ENCODE measurements around the gene TARS3. TPM values are rescaled to one million over a fixed set of nuclear protein-coding genes. Genes with fewer than 3 reads are reported as not detected.

The TARS3 gene
- total RNA-seq, 1 experiment from 2014 or later = 4.6 TPM

GRCh38 chr15:101641129-101641764 is 83.0 kb downstream of the TARS3 start:
- no peak overlapping the region for H2AFZ ChIP-seq
- TF ChIP-seq EZH2 (IDR thresholded peaks at IDR 0.05; ENCODE audit: low read depth) (no peak), CTCF (conservative IDR thresholded peaks at IDR 0.05) (peak; percentile 98)
- peaks cover 25% of the 10 kb centered on the region; the same call in 1 of the 2 replicates for H3F3A ChIP-seq (ENCODE audit: insufficient read depth, low read depth)
- ChIA-PET CTCF (interaction anchor here (0.6 to 1.7 kb wide), 5 partner anchors 30 to 352 kb away, joined by 4 to 10 read pairs (median 7); no protein-coding TSS in a partner anchor), POLR2A (ENCODE audit: unreplicated experiment) (no interaction called here)
- H3K79me2 ChIP-seq (ENCODE audit: low read depth) = no peaks in the 10 kb centered on the region
- peaks cover 28% of the 10 kb centered on the region; the same call in 1 of the 2 replicates for H3K36me3 ChIP-seq (ENCODE audit: low read depth)
- BruUV-seq (replicated peaks) = no TSS peak
- peaks cover 30% of the 10 kb centered on the region for H3K4me1 ChIP-seq (replicated peaks; ENCODE audit: insufficient read depth)
- no peaks in the 10 kb centered on the region for H3K9me3 ChIP-seq (ENCODE audit: insufficient read depth, low read depth)
- no peaks in the 10 kb centered on the region for H3K27me3 ChIP-seq (ENCODE audit: insufficient read depth, low read depth)
- peak; percentile 73 to 74 for DNase-seq
- H3K27ac ChIP-seq = no peak overlapping the region
- no peaks in the 10 kb centered on the region for H3K9me2 ChIP-seq (ENCODE audit: insufficient read depth)
- H3K4me2 ChIP-seq = peak overlapping the region; percentile 41; the same call in 1 of the 2 replicates
- intact Hi-C loops (cut with micrococcal nuclease; ENCODE audit: unreplicated experiment) = loop anchor here (1.0 to 5.0 kb wide), 3 partner anchors 101 to 341 kb away; no protein-coding TSS in a partner anchor
- no peaks in the 10 kb centered on the region for H4K20me1 ChIP-seq (ENCODE audit: insufficient read depth)
- no peak overlapping the region for H3K4me3 ChIP-seq

- no TSS peak for BruUV-seq (replicated peaks)
- ChIA-PET CTCF (interaction anchor here (0.6 to 1.8 kb wide), 4 partner anchors 25 to 351 kb away, joined by 3 to 7 read pairs (median 6); no protein-coding TSS in a partner anchor), POLR2A (ENCODE audit: unreplicated experiment) (no interaction called here)
- Histone ChIP-seq H3K9me2 (ENCODE audit: insufficient read depth) (no peaks in the 10 kb centered on the region), H3K4me2 (no peak overlapping the region), H2AFZ (no peak overlapping the region), H3K79me2 (ENCODE audit: low read depth) (no peaks in the 10 kb centered on the region), H3F3A (ENCODE audit: insufficient read depth, low read depth) (peaks cover 25% of the 10 kb centered on the region; the same call in 1 of the 2 replicates), H3K4me1 (replicated peaks; ENCODE audit: insufficient read depth) (peaks cover 30% of the 10 kb centered on the region), H3K4me3 (no peak overlapping the region), H3K36me3 (ENCODE audit: low read depth) (0 out of 2 replicates have a peak, but pooled peaks cover 13% of the 10 kb centered on the region), H3K27me3 (ENCODE audit: insufficient read depth, low read depth) (no peaks in the 10 kb centered on the region), H4K20me1 (ENCODE audit: insufficient read depth) (no peaks in the 10 kb centered on the region), H3K9me3 (ENCODE audit: insufficient read depth, low read depth) (no peaks in the 10 kb centered on the region), H3K27ac (no peak overlapping the region)
- no peak for DNase-seq
- TF ChIP-seq EZH2 (IDR thresholded peaks at IDR 0.05; ENCODE audit: low read depth) (no peak), CTCF (conservative IDR thresholded peaks at IDR 0.05) (no peak)
- intact Hi-C loops (cut with micrococcal nuclease; ENCODE audit: unreplicated experiment) = loop anchor here (5.0 kb wide), 1 partner anchor 157 kb away; no protein-coding TSS in a partner anchor
Measured at GRCh38 chr15:101639667-101640066, 84.6 kb downstream of the TARS3 start.

GRCh38 chr15:101637919-101638318 is 86.4 kb downstream of the TARS3 start:
- Histone ChIP-seq H3K79me2 (ENCODE audit: low read depth) (no peaks in the 10 kb centered on the region), H3K4me2 (peak overlapping the region; percentile 44), H2AFZ (no peak overlapping the region), H3K36me3 (ENCODE audit: low read depth) (0 out of 2 replicates have a peak, but pooled peaks cover 7% of the 10 kb centered on the region), H3K4me1 (replicated peaks; ENCODE audit: insufficient read depth) (peaks cover 30% of the 10 kb centered on the region), H3K27me3 (ENCODE audit: insufficient read depth, low read depth) (no peaks in the 10 kb centered on the region), H4K20me1 (ENCODE audit: insufficient read depth) (no peaks in the 10 kb centered on the region), H3K9me2 (ENCODE audit: insufficient read depth) (no peaks in the 10 kb centered on the region), H3F3A (ENCODE audit: insufficient read depth, low read depth) (peaks cover 30% of the 10 kb centered on the region; the same call in 1 of the 2 replicates), H3K9me3 (ENCODE audit: insufficient read depth, low read depth) (no peaks in the 10 kb centered on the region), H3K4me3 (no peak overlapping the region), H3K27ac (peak overlapping the region; percentile 81)
- CTCF ChIA-PET = interaction anchor here (0.6 to 0.7 kb wide), 3 partner anchors 73 to 326 kb away, joined by 4 to 11 read pairs (median 8); no protein-coding TSS in a partner anchor
- no peak for DNase-seq
- TF ChIP-seq EZH2 (IDR thresholded peaks at IDR 0.05; ENCODE audit: low read depth) (no peak), CTCF (conservative IDR thresholded peaks at IDR 0.05) (no peak)
- BruUV-seq (replicated peaks) = no TSS peak
- POLR2A ChIA-PET (ENCODE audit: unreplicated experiment) = interaction anchor here (0.7 kb wide), 1 partner anchor 14 kb away, joined by 4 read pairs; no protein-coding TSS in a partner anchor
- intact Hi-C loops (cut with micrococcal nuclease; ENCODE audit: unreplicated experiment) = loop anchor here (1.0 kb wide), 1 partner anchor 59 kb away; no protein-coding TSS in a partner anchor
